DND-41 (cell line): ENCODE measurements around the gene SLC2A1.

Source experiments
- CTCF ChIP-seq: IDR thresholded peaks from 2 replicates; pipeline ENCODE4 v1.5.1; 2012; ENCODE audit warnings: borderline replicate concordance, low read length, moderate library complexity, mild to moderate bottlenecking; ENCODE audit not compliant: poor library complexity, severe bottlenecking; ENCODE audit errors: extremely low read depth
- EZH2 ChIP-seq: IDR thresholded peaks from 3 replicates; pipeline ENCODE4 v1.6.1; 2012; ENCODE audit warnings: borderline replicate concordance, low read depth, mild to moderate bottlenecking, moderate library complexity, low read length, inconsistent platforms; ENCODE audit not compliant: severe bottlenecking

- TF ChIP-seq CTCF (no peak), EZH2 (no peak)
Measured at GRCh38 chr1:42914092-42914627, 44.5 kb downstream of the SLC2A1 start.
